A172 (cell line): ENCODE measurements around the gene CCDC80. TPM values are rescaled to one million over a fixed set of nuclear protein-coding genes. Genes with fewer than 3 reads are reported as not detected.
"Not testable (repeated sequence)": the region's sequence is repeated elsewhere in the genome, so short reads cannot be mapped to it uniquely, and the experiment has no call there.

Experiments used
- DNase-seq: peaks from one replicate; pipeline ENCODE4 v3.0.0-alpha.2; 2015; ENCODE audit warnings: low spot score
- total RNA-seq: library from RNA; depleted of rRNA; stranded (reverse); fragments of >200 nt; shearing (Covaris generic); gene quantifications from 2 replicates; pipeline ENCODE4 v1.2.3, GENCODE V29; 2014

Gene CCDC80
- total RNA-seq, 1 experiment from 2014 or later, result 56.8 TPM

- no peak for DNase-seq
Measured at GRCh38 chr3:112585782-112586181, 55.2 kb downstream of the CCDC80 start.

- DNase-seq, result no peak
Measured at GRCh38 chr3:112583105-112583504, 57.8 kb downstream of the CCDC80 start.

GRCh38 chr3:112582244-112582874 lies 58.6 kb downstream of the CCDC80 start:
- peak; percentile 75 for DNase-seq

DNA sequence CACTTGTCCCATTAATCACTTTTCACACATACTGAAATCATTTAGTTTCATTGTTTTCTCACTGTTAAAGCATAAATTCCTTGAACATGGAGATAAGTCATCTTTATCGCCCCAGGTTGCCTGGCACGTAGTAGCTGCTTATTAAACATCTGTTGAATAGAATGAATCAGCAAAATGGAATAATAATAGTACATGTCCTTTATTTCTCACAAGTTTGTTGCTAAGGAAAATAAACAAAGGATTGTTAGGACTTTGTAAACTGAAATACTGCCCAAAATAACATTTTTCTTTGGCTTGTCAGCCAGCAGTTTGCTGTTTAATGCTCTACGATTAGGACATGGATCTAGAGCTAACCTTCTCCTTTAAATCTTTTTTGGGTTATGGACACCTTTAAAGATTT lies 61.2 kb downstream of the CCDC80 start:
- DNase-seq, result no peak

GRCh38 chr3:112579232-112579631 lies 61.7 kb downstream of the CCDC80 start:
- DNase-seq, result no peak

DNA sequence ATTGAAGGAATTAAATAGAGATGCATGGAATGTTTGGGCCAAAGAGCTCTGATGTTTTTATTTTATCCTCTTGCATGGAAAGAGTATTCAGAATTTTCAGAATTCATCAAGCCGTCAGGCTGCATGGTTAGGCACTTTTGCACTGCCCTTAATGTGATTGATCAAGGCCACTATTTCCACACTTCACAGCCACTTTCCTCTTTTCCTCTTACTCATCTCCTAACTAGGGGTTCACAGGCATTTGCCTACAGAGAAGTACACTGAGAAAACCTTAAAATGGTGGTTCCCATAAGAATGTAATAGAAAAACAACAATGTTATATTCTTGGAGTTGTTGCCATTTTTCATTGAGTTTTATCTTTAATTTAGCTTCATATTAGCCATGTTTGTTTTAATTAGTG lies 68.2 kb downstream of the CCDC80 start:
- DNase-seq, result no peak

DNA sequence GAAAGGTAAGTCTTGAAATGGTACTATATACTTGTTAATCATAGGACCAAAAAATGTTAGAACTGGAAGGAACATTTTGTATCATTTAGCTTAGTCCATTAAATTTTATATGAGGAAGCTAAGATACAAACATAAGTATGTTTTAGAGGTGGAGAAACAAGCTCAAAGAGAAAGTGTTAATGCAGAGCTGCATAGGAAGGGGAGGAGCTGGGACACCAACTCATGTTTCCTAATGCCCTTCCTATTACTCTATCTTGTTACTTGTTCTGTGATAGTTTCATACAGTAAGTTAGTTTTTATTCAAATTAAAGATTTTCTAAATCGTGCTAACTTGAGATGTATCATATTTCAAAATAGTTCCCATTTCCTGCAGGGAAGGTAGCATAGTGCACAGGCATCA lies 71.7 kb downstream of the CCDC80 start:
- no peak for DNase-seq

DNA sequence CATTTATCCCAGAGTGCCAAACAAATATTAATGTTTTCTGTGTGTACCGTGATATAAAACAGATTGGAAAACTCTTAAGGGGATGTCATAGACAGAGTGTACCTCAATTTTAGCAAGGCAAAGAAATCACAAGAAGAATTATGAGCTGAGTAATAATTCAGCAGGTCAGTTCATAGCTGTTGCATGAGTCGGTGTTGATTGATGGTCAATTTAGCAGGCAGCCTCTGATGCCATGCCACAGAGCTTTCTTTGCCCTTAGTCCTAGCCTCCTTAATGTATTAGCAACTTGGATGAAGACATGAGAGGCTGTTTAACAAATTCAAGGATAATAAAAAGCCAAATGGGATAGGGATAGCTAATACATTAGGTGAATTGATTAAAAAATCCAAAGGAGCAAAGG lies 72.3 kb downstream of the CCDC80 start:
- DNase-seq, result peak; percentile 67

- no peak for DNase-seq
Measured at GRCh38 chr3:112564940-112565305, 76.0 kb downstream of the CCDC80 start.

- DNase-seq, result not testable (repeated sequence)
Measured at GRCh38 chr3:112564247-112564939, 76.5 kb downstream of the CCDC80 start.

GRCh38 chr3:112561734-112562529 lies 79.0 kb downstream of the CCDC80 start, which contains the start of the genes ATG3 and SLC35A5:
TSS of gene ATG3 (minus strand) at chr3:112561962. CDS start at chr3:112561528, 434 bp downstream.
TSS of gene SLC35A5 (plus strand) at chr3:112562045. CDS start at chr3:112563404, 1,359 bp downstream.
- DNase-seq, result peak; percentile 99

DNA sequence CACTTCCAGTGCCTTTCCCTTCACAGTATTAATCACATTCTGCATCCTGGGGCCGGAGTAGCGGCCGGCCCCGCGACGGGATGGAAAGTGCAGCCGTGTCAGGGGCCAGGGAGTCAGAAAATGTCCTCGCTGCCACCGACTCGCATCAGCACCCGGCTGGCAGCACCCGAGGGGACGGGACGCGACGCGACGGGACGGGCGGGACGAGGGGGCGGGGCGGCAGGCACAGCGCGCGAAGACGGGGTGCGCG lies 79.5 kb downstream of the CCDC80 start:
- DNase-seq, result no peak

GRCh38 chr3:112560721-112561483 lies 80.0 kb downstream of the CCDC80 start:
- DNase-seq, result peak; percentile 72

- no peak for DNase-seq
Measured at GRCh38 chr3:112560307-112560706, 80.6 kb downstream of the CCDC80 start.

DNA sequence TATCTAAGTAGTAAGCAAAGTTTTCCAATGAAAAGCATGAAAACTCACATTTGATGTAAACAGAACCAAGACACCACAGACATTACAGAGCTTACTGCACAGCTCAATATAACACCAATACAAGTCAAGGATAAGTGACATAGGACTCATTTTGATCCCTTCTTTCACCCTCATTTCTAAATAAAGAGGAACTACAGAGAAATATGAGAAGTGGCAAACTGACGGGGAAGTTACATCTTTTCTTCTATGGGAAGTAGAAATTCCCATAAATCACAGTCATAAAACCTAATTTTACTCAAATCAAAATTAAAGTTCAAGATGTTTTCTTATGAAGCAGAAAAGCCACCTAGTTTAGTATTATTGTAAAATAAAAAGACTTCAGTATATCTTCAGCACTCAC lies 83.0 kb downstream of the CCDC80 start:
- DNase-seq, result no peak

- no peak for DNase-seq
Measured at GRCh38 chr3:112555535-112556170, 85.3 kb downstream of the CCDC80 start.

DNA sequence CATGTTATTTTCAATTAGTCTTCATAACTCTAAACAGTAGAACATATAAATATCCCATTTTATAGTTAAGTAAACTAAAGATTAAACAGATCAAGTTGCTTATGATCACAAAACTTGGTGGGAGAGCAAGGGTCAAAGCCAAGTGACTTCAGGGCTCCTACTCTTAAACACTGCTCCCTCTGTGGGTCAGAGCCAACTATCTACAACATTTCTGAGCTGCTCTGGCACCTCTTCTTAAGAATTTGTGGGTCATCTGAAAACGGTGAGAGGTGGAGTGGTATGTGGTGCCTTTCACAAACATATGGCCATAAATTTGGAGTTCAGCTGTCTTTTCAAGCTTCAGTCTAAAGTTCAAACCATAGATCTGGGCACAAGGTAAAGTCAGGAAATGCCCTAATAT lies 90.1 kb downstream of the CCDC80 start:
- no peak for DNase-seq
